Measurements from ENCODE around the gene MTRFR. TPM values are rescaled to one million over a fixed set of nuclear protein-coding genes. Genes with fewer than 3 reads are reported as not detected.
A peak's percentile ranks its signal among the peaks of the same experiment; 100 is the strongest.
"Not testable (repeated sequence)": the region's sequence is repeated elsewhere in the genome, so short reads cannot be mapped to it uniquely, and the experiment has no call there.

Gene MTRFR
- total RNA-seq, 1 donor from 2014 or later, result 10.3 TPM

GRCh38 chr12:123245678-123246077 lies 12.4 kb downstream of the MTRFR start:
- ATAC-seq, result no peak
- no peak for DNase-seq (ENCODE audit: low spot score)
- intact Hi-C loops (cut with DNase I), result no loop called here

DNA sequence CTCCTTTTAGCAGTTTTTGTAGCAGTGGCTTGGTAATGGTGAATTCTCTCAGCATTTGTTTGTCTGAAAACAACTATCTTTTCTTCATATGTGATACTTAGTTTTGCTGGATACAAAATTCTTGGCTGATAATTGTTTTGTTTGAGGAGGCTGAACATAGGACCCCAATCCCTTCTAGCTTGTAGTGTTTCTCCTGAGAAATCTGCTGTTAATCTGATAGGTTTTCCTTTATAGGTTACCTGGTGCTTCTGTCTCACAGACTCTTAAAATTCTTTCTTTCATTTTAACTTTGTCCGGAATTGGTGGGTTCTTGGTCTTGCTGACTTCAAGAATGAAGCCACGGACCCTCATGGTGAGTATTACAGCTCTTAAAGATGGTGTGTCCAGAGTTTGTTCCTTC lies 14.9 kb downstream of the MTRFR start:
- ATAC-seq; DNase-seq (ENCODE audit: low spot score); intact Hi-C loops (cut with DNase I): not testable (repeated sequence)

DNA sequence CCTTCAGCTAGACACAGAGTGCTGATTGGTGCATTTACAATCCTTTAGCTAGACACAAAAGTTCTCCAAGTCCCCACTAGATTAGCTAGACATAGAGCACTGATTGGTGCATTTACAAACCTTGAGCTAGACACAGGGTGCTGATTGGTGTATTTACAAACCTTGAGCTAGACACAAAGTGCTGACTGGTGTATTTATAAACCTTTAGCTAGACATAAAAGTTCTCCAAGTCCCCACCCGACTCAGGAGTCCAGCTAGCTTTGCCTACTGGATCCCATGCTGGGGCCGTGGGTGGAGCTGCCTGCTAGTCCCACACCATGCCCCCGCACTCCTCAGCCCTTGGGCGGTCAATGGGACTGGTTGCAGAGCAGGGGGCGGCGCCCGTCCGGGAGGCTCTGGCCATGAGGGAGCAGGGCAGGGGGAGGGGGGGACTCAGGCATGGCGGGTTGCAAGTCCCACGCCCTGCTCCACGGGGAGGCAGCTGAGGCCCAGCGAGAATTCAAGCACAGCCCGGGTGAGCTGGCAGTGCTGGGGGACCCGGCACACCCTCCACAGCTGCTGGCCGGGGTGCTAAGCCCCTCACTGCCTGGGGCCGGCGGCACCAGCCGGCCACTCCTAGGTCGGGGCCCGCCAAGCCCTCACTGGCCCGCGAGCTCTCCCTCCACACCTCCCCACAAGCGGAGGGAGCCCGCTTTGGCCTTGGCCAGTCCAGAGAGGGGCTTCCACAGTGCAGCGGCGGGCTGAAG lies 15.9 kb downstream of the MTRFR start:
- DNase-seq (ENCODE audit: low spot score); intact Hi-C loops (cut with DNase I): not testable (repeated sequence)
- ATAC-seq, result peak; percentile 30

DNA sequence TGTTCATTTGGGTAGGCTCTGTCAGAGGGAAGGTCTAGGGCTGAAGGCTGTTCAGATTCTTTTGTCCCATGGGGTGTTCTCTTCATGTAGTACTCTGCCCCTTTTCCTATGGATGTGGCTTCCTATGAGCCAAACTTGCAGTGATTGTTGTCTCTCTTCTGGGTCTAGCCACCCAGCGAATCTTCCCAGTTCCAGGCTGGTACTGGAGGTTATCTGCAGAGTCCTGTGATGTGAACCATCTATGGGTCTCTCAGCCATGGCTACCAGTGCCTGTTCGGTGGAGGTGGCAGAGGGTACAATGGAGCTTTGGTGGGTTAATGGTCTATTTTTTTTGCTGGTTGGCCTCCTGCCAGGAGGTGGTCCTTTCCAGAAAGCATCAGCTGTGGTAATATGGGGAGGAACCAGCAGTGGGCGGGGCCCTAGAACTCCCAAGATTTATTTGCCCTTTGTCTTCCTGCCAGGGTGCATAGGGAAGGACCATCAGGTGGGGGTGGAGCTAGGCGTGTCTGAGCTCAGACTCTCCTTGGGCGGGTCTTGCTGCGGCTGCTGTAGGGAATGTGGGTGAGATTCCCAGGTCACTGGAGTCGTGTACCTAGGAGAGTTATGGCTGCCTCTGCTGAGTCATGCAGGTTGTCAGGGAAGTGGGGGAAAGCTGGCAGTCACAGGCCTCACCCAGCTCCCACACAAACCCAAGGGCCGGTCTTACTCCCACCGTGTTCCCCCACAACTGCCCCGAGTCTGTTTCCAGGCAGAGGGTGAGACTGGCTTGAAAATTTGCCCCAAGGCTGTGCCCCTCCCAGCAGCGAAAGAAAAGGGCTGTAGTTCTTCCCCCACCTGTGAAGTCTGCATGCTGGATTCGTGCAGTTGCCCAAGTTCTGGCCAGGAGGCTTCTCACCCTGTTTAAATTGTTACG lies 17.5 kb downstream of the MTRFR start:
- intact Hi-C loops (cut with DNase I), result no loop called here
- no peak for DNase-seq (ENCODE audit: low spot score)
- ATAC-seq, result peak; percentile 34

GRCh38 chr12:123251403-123252076 lies 18.3 kb downstream of the MTRFR start:
- intact Hi-C loops (cut with DNase I), result no loop called here
- ATAC-seq (no peak), DNase-seq (ENCODE audit: low spot score) (no peak)

- intact Hi-C loops (cut with DNase I); DNase-seq (ENCODE audit: low spot score); ATAC-seq: not testable (repeated sequence)
These were observed 19.1 kb downstream of the MTRFR start for GRCh38 chr12:123252365-123252764.

DNA sequence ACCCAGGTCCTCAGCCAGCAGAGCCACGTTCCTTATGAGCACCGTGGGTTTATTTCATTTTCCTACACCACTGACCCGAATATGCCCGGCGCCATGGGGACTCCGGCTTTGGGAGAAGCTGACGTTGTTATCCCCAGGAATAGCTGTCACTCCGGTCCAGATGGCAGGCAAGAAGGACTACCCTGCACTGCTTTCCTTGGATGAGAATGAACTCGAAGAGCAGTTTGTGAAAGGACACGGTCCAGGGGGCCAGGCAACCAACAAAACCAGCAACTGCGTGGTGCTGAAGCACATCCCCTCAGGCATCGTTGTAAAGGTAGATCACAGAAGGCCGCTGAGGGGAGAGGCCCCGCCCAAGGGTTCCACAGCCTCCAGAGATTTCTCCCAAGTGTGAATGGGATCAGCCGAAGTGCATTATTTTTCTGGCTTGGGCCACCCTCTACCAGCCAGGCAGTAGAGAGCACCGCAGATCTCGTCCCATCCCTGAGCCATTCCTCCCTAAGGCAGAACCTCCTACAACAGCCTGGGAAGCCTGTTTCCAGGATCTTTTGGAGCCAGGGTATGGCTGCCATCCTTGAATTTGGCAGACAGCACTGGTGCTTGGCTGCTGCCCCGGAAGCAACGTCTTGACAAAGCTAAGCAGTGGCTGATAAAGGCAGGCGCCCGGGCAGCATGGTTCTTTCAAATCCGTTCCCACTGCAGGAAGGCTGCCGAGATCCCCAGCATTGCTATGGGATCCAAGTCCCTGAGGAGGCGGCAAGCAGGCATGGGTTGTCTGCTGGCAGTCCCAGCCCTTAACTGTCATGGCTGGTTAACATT lies 20.6 kb downstream of the MTRFR start:
- intact Hi-C loops (cut with DNase I), result no loop called here
- DNase-seq (ENCODE audit: low spot score), result no peak
- ATAC-seq, result peak; percentile 19

GRCh38 chr12:123254853-123255446 lies 21.7 kb downstream of the MTRFR start:
- intact Hi-C loops (cut with DNase I), result no loop called here
- no peak for ATAC-seq
- no peak for DNase-seq (ENCODE audit: low spot score)

DNA sequence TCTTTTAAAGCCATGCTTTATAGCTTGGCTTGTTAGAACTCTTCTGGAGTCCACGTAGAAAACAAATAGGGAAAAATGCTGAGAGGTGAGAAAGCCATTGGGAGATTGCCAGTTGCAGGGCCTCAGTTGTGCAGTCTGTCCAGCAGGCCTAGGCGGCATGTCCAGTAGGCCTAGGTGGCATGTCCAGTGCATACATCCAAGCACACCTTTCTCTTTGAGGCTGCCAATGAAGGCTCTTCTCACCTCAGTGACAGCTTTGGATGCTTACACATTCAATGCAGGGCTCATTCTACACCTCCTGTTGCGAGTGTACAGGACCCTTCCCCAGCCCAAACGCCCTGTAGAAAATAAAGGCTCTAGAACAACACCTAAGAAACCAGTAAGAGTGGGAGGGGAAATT lies 25.4 kb downstream of the MTRFR start:
- no peak for DNase-seq (ENCODE audit: low spot score)

GRCh38 chr12:123260081-123260480 lies 26.8 kb downstream of the MTRFR start:
- intact Hi-C loops (cut with DNase I), result no loop called here
- ATAC-seq (no peak), DNase-seq (ENCODE audit: low spot score) (no peak)

More for the DNA sequence above, 25.4 kb downstream of the MTRFR start:
- intact Hi-C loops (cut with DNase I), result no loop called here
- no peak for ATAC-seq

- intact Hi-C loops (cut with DNase I), result no loop called here
- ATAC-seq (no peak), DNase-seq (ENCODE audit: low spot score) (no peak)
These were observed 28.0 kb downstream of the MTRFR start for GRCh38 chr12:123261196-123261595.

GRCh38 chr12:123263196-123263817 lies 30.1 kb downstream of the MTRFR start:
- ATAC-seq (no peak), DNase-seq (ENCODE audit: low spot score) (no peak)
- intact Hi-C loops (cut with DNase I), result no loop called here

DNA sequence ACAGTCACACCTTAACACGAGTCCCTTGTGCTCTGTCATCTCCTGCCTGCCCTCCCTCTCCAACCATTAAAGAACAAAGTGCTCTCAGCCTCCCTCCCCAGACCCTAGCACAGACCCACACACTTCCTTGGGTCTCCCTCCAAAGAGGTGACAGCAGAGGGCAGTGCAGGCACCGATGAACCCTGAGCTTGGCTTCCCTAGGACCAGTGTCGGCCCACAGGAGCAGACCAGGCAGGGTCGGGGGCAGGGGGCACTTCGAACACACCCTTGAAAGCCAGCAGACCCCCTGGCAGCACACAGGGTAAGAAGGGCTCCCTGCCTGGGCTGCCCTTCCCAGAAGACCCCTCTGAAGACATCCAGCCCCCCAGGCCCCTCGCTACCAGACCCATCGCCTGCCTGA lies 31.4 kb downstream of the MTRFR start:
- no peak for DNase-seq (ENCODE audit: low spot score)
- ATAC-seq, result no peak
- intact Hi-C loops (cut with DNase I), result no loop called here

DNA sequence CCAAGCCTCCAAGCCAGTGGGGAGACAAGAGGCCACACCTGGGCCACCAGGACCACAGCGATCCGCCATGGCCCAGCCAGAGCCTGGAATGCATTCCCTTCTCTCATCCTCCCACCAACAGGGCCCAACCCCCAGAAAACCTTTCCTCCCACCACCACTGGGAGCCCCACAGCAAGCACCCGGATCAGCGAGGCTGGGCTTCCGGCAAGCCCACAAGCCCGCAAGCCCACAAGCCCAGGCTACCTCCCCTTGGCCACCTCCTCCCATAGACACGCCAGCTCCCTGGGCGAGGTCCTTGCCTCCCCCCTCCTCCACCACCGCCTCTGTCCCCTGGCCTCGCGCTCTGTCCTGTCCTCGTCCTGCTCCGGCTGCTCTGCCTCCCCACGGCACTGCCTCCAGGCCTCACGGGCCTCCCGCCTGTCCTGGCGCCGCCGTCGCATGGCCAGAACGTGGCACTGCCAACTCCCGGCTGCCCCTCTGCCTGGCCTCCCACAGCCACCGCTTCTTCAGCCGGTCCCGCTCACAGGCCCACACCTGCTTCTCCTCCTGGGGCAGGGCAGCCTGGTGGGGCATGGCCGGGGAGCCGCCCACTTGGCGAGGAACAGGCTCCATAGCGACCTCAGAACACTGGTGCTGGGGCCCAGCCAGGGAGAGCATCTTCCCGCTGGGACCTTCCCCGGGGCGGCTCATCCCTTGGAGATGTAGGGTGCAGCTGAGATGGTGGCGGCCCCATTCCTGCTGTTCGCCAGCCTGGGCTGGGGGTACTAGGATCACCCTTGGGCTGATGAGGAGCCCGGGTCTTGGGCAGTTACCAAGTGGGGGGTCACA lies 32.8 kb downstream of the MTRFR start:
- no peak for ATAC-seq
- intact Hi-C loops (cut with DNase I), result no loop called here
- no peak for DNase-seq (ENCODE audit: low spot score)

GRCh38 chr12:123266679-123267277 lies 33.5 kb downstream of the MTRFR start:
- intact Hi-C loops (cut with DNase I), result no loop called here
- no peak for DNase-seq (ENCODE audit: low spot score)
- no peak for ATAC-seq

GRCh38 chr12:123267335-123267920 lies 34.2 kb downstream of the MTRFR start:
- DNase-seq (ENCODE audit: low spot score) (no peak), ATAC-seq (no peak)
- intact Hi-C loops (cut with DNase I), result no loop called here
